KMS-11 (cell line): Measurements from ENCODE around the gene IFIT1B.
"Not testable (repeated sequence)": the region's sequence is repeated elsewhere in the genome, so short reads cannot be mapped to it uniquely, and the experiment has no call there.

ENCODE experiments used
- H2AFZ ChIP-seq: fragments of 200-600 bp; sonication (generic); 2 replicates; pipeline ENCODE4 v1.6.1; 2016; ENCODE audit warnings: antibody characterized with exemption, mixed run types, low read depth
- H3K27ac ChIP-seq: fragments of 200-600 bp; sonication (generic); 2 replicates; pipeline ENCODE4 v1.6.1; 2016; ENCODE audit warnings: mild to moderate bottlenecking, mixed run types
- H3K27me3 ChIP-seq: fragments of 200-600 bp; sonication (generic); 2 replicates; pipeline ENCODE4 v1.6.1; 2017; ENCODE audit warnings: mild to moderate bottlenecking, low read depth, mixed run types, moderate library complexity; ENCODE audit not compliant: insufficient read depth
- H3K36me3 ChIP-seq: fragments of 200-600 bp; sonication (generic); 2 replicates; pipeline ENCODE4 v1.6.1; 2017; ENCODE audit warnings: mild to moderate bottlenecking, mixed run types; ENCODE audit not compliant: insufficient read depth
- H3K4me1 ChIP-seq: fragments of 200-600 bp; sonication (generic); 2 replicates; pipeline ENCODE4 v1.6.1; 2016; ENCODE audit warnings: mild to moderate bottlenecking, low read depth, mixed run types; ENCODE audit not compliant: poor library complexity, severe bottlenecking
- H3K4me2 ChIP-seq: fragments of 200-600 bp; sonication (generic); 2 replicates; pipeline ENCODE4 v1.7.0; 2016; ENCODE audit warnings: mild to moderate bottlenecking, mixed run types
- H3K4me3 ChIP-seq: fragments of 200-600 bp; sonication (generic); IDR thresholded peaks from 2 replicates; pipeline ENCODE4 v1.6.1; 2017; ENCODE audit warnings: low read depth, low read length, mixed read lengths; ENCODE audit not compliant: insufficient read depth
- H3K79me2 ChIP-seq: fragments of 200-600 bp; sonication (generic); 2 replicates; pipeline ENCODE4 v1.6.1; 2016; ENCODE audit warnings: low read depth, mixed run types; ENCODE audit not compliant: insufficient read depth
- H3K9ac ChIP-seq: fragments of 200-600 bp; sonication (generic); 2 replicates; pipeline ENCODE4 v1.6.1; 2016; ENCODE audit warnings: mild to moderate bottlenecking, mixed run types
- H4K20me1 ChIP-seq: fragments of 200-600 bp; sonication (generic); 2 replicates; pipeline ENCODE4 v1.6.1; 2016; ENCODE audit warnings: mild to moderate bottlenecking, mixed run types; ENCODE audit not compliant: insufficient read depth
- CTCF ChIP-seq: fragments of 200-600 bp; sonication (generic); conservative IDR thresholded peaks from 2 replicates; pipeline ENCODE4 v1.6.1; 2017; ENCODE audit warnings: low read depth, mild to moderate bottlenecking, antibody characterized with exemption, low read length, moderate library complexity, mixed read lengths

The IFIT1B gene

GRCh38 chr10:89377705-89378637 is at the start of gene IFIT1B:
Gene IFIT1B, plus strand, starts transcription at chr10:89378056. Its CDS starts 80 bp downstream, at chr10:89378136.
- no peak for TF ChIP-seq CTCF

DNA sequence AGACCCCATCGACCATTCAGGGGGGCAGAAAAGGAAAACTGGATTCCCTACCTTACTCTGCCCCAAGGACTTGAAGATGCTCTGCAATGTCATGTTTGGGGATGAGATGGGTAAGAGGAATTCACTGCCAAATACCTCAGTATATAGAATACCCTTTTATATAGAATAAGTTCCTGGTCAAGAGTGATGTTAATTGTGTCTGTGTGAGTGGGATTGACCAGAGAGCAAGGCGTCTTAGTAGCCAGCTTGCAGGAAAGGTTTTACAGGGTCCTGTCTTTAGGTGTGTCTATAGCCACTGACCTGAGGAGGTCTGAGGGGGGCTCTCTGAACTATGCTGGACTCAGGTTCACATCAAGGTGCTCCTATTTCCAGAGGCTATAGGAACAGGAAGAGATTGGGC is 48.7 kb upstream of the IFIT1B start:
- H3K79me2 ChIP-seq: no peaks in the 10 kb centered on the region
- no peak overlapping the region for H3K4me2 ChIP-seq
- no peaks in the 10 kb centered on the region for H4K20me1 ChIP-seq
- TF ChIP-seq CTCF: no peak
- H3K4me1 ChIP-seq: peaks cover 55% of the 10 kb centered on the region
- H3K27ac ChIP-seq: no peak overlapping the region
- H3K4me3 ChIP-seq: no peak overlapping the region
- H3K36me3 ChIP-seq: no peaks in the 10 kb centered on the region
- no peak overlapping the region for H3K9ac ChIP-seq
- H2AFZ ChIP-seq: no peak overlapping the region
- no peaks in the 10 kb centered on the region for H3K27me3 ChIP-seq

More at GRCh38 chr10:89377705-89378637, at the start of gene IFIT1B:
- H3K4me1 ChIP-seq: no peaks in the 10 kb centered on the region
- H3K9ac ChIP-seq: no peak within 1 kb of the TSS
- no peak within 1 kb of the TSS for H2AFZ ChIP-seq
- H4K20me1 ChIP-seq: no peaks in the 10 kb centered on the region
- no peak within 1 kb of the TSS for H3K27ac ChIP-seq
- no peak within 1 kb of the TSS for H3K4me2 ChIP-seq
- no peak within 1 kb of the TSS for H3K4me3 ChIP-seq
- H3K27me3 ChIP-seq: no peaks in the 10 kb centered on the region
- no peaks in the 10 kb centered on the region for H3K36me3 ChIP-seq
- H3K79me2 ChIP-seq: no peaks in the 10 kb centered on the region

GRCh38 chr10:89330014-89330413 is 47.8 kb upstream of the IFIT1B start:
- H3K27ac ChIP-seq, H3K27me3 ChIP-seq, H2AFZ ChIP-seq, H3K9ac ChIP-seq, H4K20me1 ChIP-seq, H3K79me2 ChIP-seq, H3K36me3 ChIP-seq, H3K4me3 ChIP-seq: not testable (repeated sequence)
- Histone ChIP-seq H3K4me1 (peaks cover 63% of the 10 kb centered on the region), H3K4me2 (peak overlapping the region; percentile 3)

DNA sequence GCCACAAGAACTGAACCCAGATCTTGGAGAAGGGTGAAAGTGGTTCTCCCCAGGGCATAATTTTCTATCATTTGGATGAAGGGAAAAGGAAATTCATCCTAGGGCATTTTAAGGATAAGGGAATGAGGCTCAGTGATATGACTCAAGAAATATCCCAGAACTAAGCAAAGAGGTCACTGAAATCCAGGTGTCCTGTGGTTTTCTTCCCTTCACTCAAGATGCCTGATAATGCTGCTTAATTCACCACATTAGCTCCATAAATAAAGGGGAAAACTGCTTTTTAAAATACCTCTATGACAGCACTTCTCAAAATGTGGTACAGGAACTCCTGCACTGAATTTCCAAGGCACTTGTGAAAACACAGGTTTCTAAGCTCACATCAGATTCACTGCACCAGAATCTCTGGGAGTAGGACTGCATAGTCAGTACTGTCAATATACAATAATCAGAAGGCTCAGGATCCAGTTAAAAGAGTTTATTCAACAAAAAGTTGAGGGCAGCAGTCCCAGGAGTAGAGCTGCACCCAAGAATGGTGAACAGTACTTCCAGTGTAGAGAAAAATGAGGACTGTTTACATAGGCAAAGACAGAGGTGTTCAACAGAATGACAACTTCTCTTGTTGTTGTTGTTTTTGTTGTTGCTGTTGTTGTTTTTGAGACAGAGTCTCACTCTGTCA is 47.2 kb upstream of the IFIT1B start:
- no peak overlapping the region for H2AFZ ChIP-seq
- peaks cover 70% of the 10 kb centered on the region for H3K4me1 ChIP-seq
- no peak for TF ChIP-seq CTCF
- H3K4me3 ChIP-seq: no peak overlapping the region
- H3K79me2 ChIP-seq: no peaks in the 10 kb centered on the region
- H3K27me3 ChIP-seq: no peaks in the 10 kb centered on the region
- no peak overlapping the region for H3K27ac ChIP-seq
- H4K20me1 ChIP-seq: no peaks in the 10 kb centered on the region
- no peaks in the 10 kb centered on the region for H3K36me3 ChIP-seq
- H3K9ac ChIP-seq: no peak overlapping the region
- peak overlapping the region; percentile 49 for H3K4me2 ChIP-seq

DNA sequence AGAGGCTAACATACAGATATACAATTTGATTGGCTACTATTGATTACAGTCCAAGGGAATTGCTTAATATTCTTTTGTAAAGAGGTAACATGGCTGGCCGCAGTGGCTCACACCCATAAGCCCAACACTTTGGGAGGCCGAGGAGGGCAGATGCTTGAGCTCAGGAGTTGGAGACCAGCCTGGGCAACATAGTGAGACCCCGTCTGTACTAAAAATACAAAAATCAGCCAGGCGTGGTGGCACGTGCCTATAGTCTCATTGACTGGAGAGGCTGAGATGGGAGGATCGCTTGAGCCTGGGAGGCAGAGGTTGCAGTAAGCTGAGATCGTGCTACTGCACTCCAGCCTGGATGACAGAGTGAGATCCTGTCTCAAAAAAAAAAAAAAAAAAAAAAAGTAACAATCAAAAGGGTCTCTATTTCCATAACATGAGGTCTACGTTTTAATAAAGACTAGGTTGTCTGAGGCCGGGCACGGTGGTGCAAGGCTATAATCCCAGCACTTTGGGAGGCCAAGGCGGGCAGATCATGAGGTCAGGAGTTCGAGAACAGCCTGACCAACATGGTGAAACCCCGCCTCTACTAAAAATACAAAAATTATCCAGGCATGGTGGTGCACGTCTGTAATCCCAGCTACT is 46.3 kb upstream of the IFIT1B start:
- Histone ChIP-seq H3K27ac (peak overlapping the region; percentile 95), H3K4me1 (peaks cover 79% of the 10 kb centered on the region), H3K9ac (peak overlapping the region; percentile 58; the same call in 1 of the 2 replicates), H3K4me2 (peak overlapping the region; percentile 49)
- not testable (repeated sequence) for H3K27me3 ChIP-seq, H4K20me1 ChIP-seq, H3K4me3 ChIP-seq, H2AFZ ChIP-seq, H3K36me3 ChIP-seq, H3K79me2 ChIP-seq
